Uterus (tissue), 4 donors: ENCODE results near the gene SERPIND1. TPM values are rescaled to one million over a fixed set of nuclear protein-coding genes. Genes with fewer than 3 reads are reported as not detected.

ENCODE experiments used
- DNase-seq, 2 donors: peaks; one replicate each; pipeline ENCODE4 v3.0.0-alpha.2; 2019 to 2020
- H3K27ac ChIP-seq, 2 donors: fragments of 200-600 bp; sonication (generic); 1 replicate in 1 of 2; 2 replicates in 1 of 2; pipeline ENCODE4 v1.5.1; 2016 to 2018
- H3K27me3 ChIP-seq, 2 donors: fragments of 200-600 bp; sonication (generic); one replicate each; pipeline ENCODE4 v1.5.1; 2018 to 2019; ENCODE audit warnings: control low read depth in 1 of 2
- H3K36me3 ChIP-seq, 2 donors: fragments of 200-600 bp; sonication (generic); one replicate each; pipeline ENCODE4 v1.5.1; 2019; ENCODE audit warnings: control low read depth in 1 of 2
- H3K4me1 ChIP-seq, 2 donors: fragments of 200-600 bp; sonication (generic); one replicate each; pipeline ENCODE4 v1.5.1; 2018 to 2019; ENCODE audit warnings: control low read depth in 1 of 2
- H3K4me3 ChIP-seq, 2 donors: fragments of 200-600 bp; sonication (generic); 1 replicate in 1 of 2; 2 replicates in 1 of 2; pipeline ENCODE4 v1.5.1; 2018 to 2019; ENCODE audit warnings: mild to moderate bottlenecking in 1 of 2
- H3K9me3 ChIP-seq, 2 donors: fragments of 200-600 bp; sonication (generic); one replicate each; pipeline ENCODE4 v1.5.1; 2019; ENCODE audit warnings: control low read depth in 1 of 2
- POLR2A ChIP-seq, 2 donors: fragments of 450-650 bp; IDR thresholded peaks; one replicate each; pipeline ENCODE4 v1.6.1; 2016; ENCODE audit warnings: antibody characterized with exemption in 2 of 2, mild to moderate bottlenecking in 1 of 2, moderate library complexity in 1 of 2
- intact Hi-C: fragments of 100-400 bp; cut with DNase I; formaldehyde crosslinking; loops from one replicate; pipeline ENCODE4 v1.15.1; 2023; ENCODE audit warnings: low total_unique reads
- total RNA-seq, 4 donors: library from RNA; depleted of rRNA in 3 of 4; stranded (reverse); fragments of >200 nt in 3 of 4; gene quantifications; one replicate each; pipeline versions ENCODE4 v1.1.0 to v1.2.4, GENCODE V29; 2014 to 2023
- TF ChIP-seq, protein P1 (sequence below), 4 experiments: fragments of 200-600 bp in 2 of 4; fragments of 450-650 bp in 2 of 4; sonication (generic) in 2 of 4; IDR thresholded peaks; one replicate each; pipeline ENCODE4 v1.5.1; 2016 to 2019; ENCODE audit warnings: antibody characterized with exemption in 4 of 4, mild to moderate bottlenecking in 2 of 4, moderate library complexity in 1 of 4
- donor health status: DM: yes; HTN: yes; CAD: no.

SERPIND1 gene
- total RNA-seq, 4 donors from 2014 or later = 1.0 to 4.5 TPM; not detected in 2

DNA sequence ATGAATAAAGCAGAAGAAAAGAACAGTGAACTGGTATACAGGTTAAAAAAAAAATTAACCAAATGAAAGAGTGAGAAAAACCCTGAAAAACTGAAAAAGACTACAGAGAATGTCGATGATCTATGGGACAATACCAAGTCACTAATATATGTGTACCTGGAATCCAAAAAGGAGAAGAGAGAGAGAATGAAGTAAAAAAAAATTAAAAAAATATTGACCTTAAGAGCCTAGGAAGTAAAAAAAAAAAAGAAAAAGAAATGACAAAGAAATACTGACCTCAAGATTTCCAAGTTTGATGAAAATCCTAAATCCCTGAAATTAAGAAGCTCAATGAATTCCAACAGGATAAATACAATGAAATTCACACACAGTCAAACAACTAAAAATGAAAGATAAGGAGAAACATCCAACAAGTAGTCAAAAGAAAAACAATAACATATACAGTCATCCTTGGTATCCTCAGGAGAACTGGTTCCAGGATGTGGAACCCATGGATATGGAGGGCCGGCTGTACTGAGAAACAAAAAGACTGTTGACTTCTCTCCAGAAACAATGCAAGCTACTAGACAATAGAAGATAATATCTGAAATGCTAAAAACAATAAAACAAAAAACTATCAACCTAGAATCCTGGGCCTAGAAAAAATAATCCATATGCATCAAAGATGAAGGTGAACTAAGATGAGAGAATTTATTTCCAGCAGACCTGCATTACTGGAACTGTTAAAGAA, 33.5 kb upstream of the SERPIND1 start:
- no peak for DNase-seq
- intact Hi-C loops = no loop called here
- Histone ChIP-seq H3K27me3 (no peaks in the 10 kb centered on the region), H3K36me3 (no peaks in the 10 kb centered on the region), H3K27ac (no peak overlapping the region), H3K9me3 (no peaks in the 10 kb centered on the region), H3K4me1 (no peaks in the 10 kb centered on the region), H3K4me3 (no peak overlapping the region)
- TF ChIP-seq, protein P1, sequence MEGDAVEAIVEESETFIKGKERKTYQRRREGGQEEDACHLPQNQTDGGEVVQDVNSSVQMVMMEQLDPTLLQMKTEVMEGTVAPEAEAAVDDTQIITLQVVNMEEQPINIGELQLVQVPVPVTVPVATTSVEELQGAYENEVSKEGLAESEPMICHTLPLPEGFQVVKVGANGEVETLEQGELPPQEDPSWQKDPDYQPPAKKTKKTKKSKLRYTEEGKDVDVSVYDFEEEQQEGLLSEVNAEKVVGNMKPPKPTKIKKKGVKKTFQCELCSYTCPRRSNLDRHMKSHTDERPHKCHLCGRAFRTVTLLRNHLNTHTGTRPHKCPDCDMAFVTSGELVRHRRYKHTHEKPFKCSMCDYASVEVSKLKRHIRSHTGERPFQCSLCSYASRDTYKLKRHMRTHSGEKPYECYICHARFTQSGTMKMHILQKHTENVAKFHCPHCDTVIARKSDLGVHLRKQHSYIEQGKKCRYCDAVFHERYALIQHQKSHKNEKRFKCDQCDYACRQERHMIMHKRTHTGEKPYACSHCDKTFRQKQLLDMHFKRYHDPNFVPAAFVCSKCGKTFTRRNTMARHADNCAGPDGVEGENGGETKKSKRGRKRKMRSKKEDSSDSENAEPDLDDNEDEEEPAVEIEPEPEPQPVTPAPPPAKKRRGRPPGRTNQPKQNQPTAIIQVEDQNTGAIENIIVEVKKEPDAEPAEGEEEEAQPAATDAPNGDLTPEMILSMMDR (IDR thresholded peaks at IDR 0.05) = no peak
- TF ChIP-seq POLR2A (IDR thresholded peaks at IDR 0.05) = no peak

DNA sequence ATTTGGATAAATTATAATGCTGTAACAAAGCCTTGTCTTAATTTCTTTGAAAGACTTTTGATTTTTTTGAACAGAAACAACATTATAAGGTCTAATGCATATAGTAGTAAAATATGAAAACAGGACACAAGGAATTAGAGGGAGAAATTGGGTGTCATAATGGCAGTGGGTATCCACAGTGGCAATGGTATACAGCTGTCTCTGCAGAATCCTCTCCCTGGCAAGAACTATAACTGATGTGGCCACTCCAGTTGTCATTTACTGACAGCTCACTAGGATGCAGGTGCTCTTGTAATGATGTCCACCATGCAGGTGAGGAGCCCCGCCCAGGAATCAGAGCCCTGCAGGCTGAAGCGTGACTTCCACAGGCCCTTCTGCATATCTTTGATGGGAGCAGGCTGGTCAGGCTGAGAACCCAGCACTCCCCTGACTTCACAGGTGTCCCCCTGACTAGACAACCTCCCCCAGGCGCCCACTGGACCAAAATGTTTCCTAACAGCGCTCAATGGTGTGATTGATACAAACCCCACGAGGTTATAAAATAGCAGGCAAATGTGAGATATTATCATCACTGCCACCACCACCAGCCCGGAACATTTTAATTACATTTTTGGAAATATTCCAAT, 32.8 kb upstream of the SERPIND1 start:
- no peaks in the 10 kb centered on the region for H3K27me3 ChIP-seq
- TF ChIP-seq, protein P1 (IDR thresholded peaks at IDR 0.05) = no peak
- no peak for TF ChIP-seq POLR2A (IDR thresholded peaks at IDR 0.05)
- H3K36me3 ChIP-seq = no peaks in the 10 kb centered on the region
- no peak for DNase-seq
- intact Hi-C loops = no loop called here
- H3K27ac ChIP-seq = no peak overlapping the region
- H3K4me3 ChIP-seq = no peak overlapping the region
- no peaks in the 10 kb centered on the region for H3K4me1 ChIP-seq
- no peaks in the 10 kb centered on the region for H3K9me3 ChIP-seq

DNA sequence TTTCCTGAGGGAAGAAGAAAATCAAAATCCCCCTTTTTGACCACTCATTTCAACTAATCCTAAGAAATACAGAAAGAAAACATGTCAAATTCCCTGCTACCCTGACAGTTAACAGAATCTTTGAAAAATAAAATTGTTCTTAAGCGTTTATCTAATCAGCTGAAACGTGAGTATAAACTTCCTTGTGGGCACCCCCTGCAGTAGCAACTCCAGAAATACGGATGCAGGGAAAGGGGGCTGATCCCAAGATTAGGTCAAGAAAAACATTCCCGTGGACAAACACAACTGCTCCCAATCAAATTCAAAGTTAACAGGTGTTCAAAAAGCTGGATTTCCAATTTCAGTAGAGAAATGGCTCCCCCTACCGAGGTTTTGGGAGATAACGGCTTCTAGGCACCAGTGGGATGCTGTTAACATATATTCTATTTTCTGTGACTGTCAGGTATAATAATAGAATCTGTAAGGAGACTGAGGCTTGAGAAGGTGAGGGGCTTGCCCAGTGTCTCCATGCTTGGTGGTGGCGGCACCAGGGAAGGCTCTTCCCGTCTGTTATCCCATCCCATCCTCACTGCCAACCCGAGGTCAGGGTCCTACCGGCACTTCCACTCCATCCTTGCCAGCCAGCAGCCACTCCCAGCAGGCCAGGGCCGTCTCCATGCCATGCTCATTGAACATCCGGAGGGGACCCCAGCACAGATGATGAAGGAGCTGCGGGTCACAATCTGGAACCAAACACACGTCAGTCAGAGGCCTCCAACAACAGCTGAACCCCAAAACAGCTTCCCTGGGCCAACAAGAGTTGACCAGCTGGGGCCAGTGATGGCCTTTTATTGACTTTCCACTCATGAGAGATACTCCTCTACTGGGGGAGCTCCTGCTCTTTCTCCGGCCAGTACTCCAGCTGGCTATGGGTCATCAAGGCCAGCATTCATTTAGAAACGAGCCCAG, 32.0 kb upstream of the SERPIND1 start:
- intact Hi-C loops = no loop called here
- Histone ChIP-seq H3K36me3 (no peaks in the 10 kb centered on the region), H3K4me1 (no peaks in the 10 kb centered on the region), H3K4me3 (no peak overlapping the region), H3K27me3 (no peaks in the 10 kb centered on the region), H3K9me3 (no peaks in the 10 kb centered on the region), H3K27ac (no peak overlapping the region)
- TF ChIP-seq, protein P1 (IDR thresholded peaks at IDR 0.05) = peak; percentile 18 to 39 (median 32)
- TF ChIP-seq POLR2A (IDR thresholded peaks at IDR 0.05) = no peak
- no peak for DNase-seq

DNA sequence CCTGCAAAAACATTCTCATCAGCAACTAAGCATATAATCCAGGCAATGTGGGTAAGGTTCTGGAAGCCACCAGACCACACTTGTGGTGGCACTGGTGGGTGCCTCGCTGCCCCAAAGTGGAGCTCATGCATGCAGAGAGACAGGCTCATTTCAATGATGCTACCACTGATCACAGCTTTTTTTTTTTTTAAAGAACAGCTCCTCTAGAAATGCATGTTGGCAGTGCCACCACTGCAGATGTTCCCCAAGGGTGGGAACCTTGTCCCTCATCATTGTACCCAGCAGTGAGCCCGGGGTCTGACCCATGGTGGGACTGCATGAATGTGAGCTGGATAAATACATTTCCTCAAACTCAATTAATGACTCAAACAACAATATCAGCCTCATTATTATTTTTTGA, 31.1 kb upstream of the SERPIND1 start:
- no peak for TF ChIP-seq POLR2A (IDR thresholded peaks at IDR 0.05)
- TF ChIP-seq, protein P1 (IDR thresholded peaks at IDR 0.05) = no peak
- no peaks in the 10 kb centered on the region for H3K9me3 ChIP-seq
- no peak overlapping the region for H3K27ac ChIP-seq
- H3K36me3 ChIP-seq = no peaks in the 10 kb centered on the region
- no peak for DNase-seq
- H3K4me3 ChIP-seq = no peak overlapping the region
- H3K4me1 ChIP-seq = no peaks in the 10 kb centered on the region
- no peaks in the 10 kb centered on the region for H3K27me3 ChIP-seq
- intact Hi-C loops = no loop called here
